Adrenal gland (tissue), 5 donors: ENCODE results near the gene CNTN1.

Source experiments
- CTCF ChIP-seq, 6 experiments: fragments of 450-650 bp in 4 of 6; fragments of 200-600 bp in 2 of 6; sonication (generic) in 1 of 6; IDR thresholded peaks; 1 replicate in 5 of 6; 2 replicates in 1 of 6; pipeline versions ENCODE4 v1.5.1 to v1.8.0; 2016 to 2021; ENCODE audit warnings: antibody characterized with exemption in 6 of 6, mild to moderate bottlenecking in 2 of 6, moderate library complexity in 1 of 6
- POLR2A ChIP-seq, 2 donors: fragments of 450-650 bp; IDR thresholded peaks; one replicate each; pipeline ENCODE4 v1.6.1; 2017; ENCODE audit warnings: antibody characterized with exemption in 2 of 2, mild to moderate bottlenecking in 2 of 2, moderate library complexity in 1 of 2
- donor health status: DM: no; HTN: no; CAD: no.

GRCh38 chr12:41018010-41018409 lies 325.8 kb downstream of the CNTN1 start:
- TF ChIP-seq CTCF (IDR thresholded peaks at IDR 0.05) (no peak), POLR2A (IDR thresholded peaks at IDR 0.05) (no peak)
